Gastroesophageal sphincter (tissue), 3 donors: Measurements from ENCODE around the gene SMARCA4.

Source experiments
- EP300 ChIP-seq: sonication (generic); formaldehyde crosslinking; IDR thresholded peaks from one replicate; pipeline ENCODE4 v1.6.1; 2017; ENCODE audit warnings: antibody characterized with exemption, mild to moderate bottlenecking
- POLR2A ChIP-seq, 2 donors: fragments of 450-650 bp; IDR thresholded peaks; one replicate each; pipeline ENCODE4 v1.6.1; 2017; ENCODE audit warnings: antibody characterized with exemption in 2 of 2, mild to moderate bottlenecking in 2 of 2, moderate library complexity in 1 of 2
- POLR2AphosphoS5 ChIP-seq: sonication (generic); formaldehyde crosslinking; IDR thresholded peaks from one replicate; pipeline ENCODE4 v1.6.1; 2017; ENCODE audit warnings: antibody characterized with exemption
- TF ChIP-seq, protein P1 (sequence below), 4 experiments: fragments of 200-600 bp in 2 of 4; fragments of 450-650 bp in 2 of 4; sonication (generic) in 1 of 4; IDR thresholded peaks; one replicate each; pipeline ENCODE4 v1.5.1; 2017 to 2019; ENCODE audit warnings: antibody characterized with exemption in 4 of 4, mild to moderate bottlenecking in 2 of 4, moderate library complexity in 2 of 4

DNA sequence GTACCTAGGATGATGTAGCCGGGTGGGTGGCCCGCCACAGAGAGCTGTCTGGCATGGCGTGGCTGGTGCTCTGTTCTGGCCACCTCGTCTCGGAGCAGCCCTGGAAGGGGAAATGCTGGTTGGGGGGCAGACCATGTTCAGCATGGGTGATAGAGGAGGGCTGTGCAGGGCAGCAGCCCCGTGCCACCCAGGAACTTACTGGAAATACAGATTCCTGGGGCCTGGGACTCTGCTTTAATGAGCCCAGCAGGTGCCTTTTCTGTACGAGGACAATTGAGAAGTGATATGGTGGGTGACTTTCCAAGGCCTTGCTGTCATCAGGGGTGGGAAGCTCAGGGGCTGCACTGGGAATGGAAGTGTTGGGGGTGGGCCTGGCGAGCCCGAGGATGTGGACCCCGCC, 24.7 kb downstream of the SMARCA4 start:
- TF ChIP-seq POLR2A (IDR thresholded peaks at IDR 0.05) (no peak), POLR2AphosphoS5 (no peak), EP300 (no peak)
- TF ChIP-seq, protein P1, sequence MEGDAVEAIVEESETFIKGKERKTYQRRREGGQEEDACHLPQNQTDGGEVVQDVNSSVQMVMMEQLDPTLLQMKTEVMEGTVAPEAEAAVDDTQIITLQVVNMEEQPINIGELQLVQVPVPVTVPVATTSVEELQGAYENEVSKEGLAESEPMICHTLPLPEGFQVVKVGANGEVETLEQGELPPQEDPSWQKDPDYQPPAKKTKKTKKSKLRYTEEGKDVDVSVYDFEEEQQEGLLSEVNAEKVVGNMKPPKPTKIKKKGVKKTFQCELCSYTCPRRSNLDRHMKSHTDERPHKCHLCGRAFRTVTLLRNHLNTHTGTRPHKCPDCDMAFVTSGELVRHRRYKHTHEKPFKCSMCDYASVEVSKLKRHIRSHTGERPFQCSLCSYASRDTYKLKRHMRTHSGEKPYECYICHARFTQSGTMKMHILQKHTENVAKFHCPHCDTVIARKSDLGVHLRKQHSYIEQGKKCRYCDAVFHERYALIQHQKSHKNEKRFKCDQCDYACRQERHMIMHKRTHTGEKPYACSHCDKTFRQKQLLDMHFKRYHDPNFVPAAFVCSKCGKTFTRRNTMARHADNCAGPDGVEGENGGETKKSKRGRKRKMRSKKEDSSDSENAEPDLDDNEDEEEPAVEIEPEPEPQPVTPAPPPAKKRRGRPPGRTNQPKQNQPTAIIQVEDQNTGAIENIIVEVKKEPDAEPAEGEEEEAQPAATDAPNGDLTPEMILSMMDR (IDR thresholded peaks at IDR 0.05), result no peak
